Right hindlimb (tissue), 1 donor: ENCODE results near the gene TNFSF13B.
"Not testable (repeated sequence)": the region's sequence is repeated elsewhere in the genome, so short reads cannot be mapped to it uniquely, and the experiment has no call there.

Source experiments
- DNase-seq: peaks from one replicate; pipeline ENCODE4 v3.0.0-alpha.2; 2018

Gene TNFSF13B

DNA sequence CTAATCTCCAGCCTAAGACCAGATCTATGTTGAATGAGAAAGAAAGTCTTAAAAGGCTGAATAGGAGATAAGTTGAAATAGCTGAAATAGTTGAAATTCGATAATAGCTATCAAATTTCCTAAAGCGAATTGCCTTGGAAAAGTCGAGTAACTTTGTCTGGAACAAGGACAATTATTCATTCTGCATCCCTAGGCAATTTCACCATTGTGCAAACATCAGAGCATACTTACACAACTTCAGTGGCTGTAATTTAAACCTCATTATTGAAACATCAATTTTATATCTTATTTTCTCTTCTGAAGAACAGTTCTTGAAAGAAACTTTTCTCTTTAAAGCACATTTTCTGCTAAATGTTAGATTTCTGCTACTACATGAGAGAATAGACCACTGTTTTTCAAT lies 13.6 kb downstream of the TNFSF13B start:
- DNase-seq: no peak

DNA sequence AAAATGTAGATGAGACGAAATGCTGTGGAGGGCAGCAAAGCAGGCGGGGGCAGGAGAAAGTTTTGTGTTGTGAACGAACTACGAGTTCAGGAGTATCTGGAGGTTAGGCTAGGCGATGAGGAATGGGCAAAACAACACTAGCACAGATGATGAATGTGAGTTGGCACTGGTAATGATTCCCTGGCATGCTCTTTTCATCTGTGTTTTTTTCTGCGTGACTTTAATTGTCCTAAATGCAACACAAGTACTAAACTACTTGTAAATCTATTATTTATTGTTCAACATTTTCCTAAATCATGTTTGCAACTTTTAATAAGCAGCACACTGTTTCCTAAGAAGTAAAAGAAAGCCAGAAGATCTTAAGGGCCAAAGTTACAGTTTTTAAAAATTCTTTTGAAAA lies 19.2 kb downstream of the TNFSF13B start:
- DNase-seq: no peak

DNA sequence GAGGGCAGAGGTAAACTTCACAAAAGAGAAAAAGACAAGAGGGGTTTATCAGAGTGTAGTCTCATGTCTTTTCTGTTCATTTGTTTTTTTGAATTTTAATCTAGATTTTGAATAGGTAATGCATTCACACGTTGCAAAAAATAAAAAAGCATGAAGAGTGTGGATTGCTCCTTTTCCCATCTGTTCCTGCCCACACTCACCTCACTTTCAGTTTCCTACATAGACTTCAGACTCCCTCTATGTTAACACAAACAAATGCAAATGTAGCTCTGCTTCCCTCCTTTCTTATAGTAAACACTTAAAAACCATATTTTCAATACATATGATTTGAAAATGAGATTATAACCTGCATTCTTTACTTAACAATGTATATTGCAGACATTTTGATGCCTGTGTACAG lies 20.3 kb downstream of the TNFSF13B start:
- DNase-seq: no peak

DNA sequence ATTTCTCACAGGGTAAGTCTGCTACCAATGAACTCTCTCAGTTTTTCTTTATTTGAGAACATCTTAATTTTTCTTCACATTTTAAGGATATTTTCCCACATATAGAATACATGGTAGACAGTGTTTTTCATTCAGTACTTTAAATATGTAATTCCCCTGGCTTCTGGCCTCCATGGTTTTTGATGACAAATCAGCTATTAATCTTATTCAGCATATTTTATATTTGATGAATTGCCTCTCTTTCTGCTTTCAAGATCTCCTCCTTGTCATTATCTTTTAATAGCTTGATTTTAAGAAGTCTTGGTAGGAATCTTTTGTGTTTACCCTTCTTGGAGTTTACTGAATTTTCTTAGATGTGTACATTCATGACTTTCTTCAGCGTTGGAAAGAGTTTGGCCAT lies 27.6 kb downstream of the TNFSF13B start:
- no peak for DNase-seq

- no peak for DNase-seq
Measured at GRCh38 chr13:108302279-108302678, 32.8 kb downstream of the TNFSF13B start.

DNA sequence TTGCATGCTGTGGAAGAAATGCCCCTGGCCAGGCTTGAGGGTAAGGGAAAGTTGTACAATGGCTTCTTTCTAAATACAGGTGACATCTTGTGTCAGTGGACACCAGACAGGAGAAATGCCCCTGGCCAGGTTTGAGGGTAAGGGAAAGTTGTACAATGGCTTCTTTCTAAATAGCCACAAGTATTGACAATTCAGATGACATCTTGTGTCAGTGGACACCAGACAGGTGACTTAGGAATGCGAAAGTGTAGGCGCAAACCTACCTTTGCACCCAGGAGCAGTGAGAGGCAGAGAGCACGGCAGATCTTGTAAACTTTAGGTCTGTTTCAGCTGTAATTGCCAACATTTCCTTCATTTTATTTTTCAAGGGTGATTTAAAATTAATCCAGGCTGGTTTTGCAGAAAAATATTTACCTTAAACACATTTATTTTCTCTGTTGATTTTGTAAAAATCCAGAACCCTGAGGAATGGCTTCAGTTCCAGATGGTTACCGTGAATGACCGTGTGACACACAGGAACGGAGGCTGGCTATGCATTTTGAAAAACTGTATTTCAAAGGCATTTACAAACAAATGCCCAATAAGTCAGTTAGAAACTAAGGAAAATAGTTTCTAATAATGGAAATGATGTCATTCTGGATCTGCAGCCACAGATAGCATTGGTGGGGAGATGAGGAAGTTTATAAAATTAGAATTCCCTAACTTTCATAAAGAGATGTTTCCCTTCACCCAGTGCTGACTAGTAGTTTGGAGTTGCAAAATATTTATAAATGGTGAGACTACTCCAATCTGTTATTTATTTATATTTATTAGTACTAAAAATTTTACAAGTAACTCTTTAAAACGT lies 34.9 kb downstream of the TNFSF13B start:
- DNase-seq: no peak

DNA sequence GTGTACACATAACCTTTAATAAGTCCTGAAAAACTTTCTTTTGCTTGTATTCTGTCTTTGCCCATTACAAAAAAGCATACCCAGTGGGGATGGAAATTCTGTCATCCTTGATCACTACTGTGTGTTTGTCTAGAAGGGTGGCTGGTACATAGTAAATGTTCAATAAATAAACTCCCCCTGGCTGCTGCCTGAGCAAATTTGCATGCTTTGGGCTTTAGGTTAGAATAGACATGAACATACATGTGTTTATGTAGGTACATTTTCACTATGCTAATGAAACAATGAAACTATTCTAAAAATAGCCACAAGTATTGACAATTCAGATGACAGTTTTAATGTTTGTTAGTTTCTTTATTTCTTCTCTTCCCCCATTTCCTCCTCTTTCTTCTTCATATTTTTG lies 36.1 kb downstream of the TNFSF13B start:
- DNase-seq: no peak

GRCh38 chr13:108306860-108307259 lies 37.3 kb downstream of the TNFSF13B start:
- no peak for DNase-seq

DNA sequence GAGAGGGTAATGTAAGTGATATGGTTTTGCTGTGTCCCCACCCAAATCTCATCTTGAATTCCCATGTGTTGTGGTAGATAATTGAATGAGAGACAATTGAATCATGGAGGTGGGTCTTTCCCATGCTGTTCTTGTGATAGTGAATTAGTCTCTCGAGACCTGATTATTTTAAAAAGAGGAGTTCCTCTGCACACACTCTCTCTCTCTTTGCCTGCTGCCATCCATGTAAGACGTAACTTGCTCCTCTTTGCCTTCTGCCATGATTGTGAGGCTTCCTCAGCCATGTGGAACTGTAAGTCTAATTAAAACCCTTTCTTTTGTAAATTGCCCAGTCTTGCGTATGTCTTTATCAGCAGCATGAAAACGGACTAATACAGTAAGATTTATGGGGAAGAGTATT lies 42.1 kb downstream of the TNFSF13B start:
- not testable (repeated sequence) for DNase-seq

- no peak for DNase-seq
Measured at GRCh38 chr13:108313382-108313781, 43.9 kb downstream of the TNFSF13B start.

DNA sequence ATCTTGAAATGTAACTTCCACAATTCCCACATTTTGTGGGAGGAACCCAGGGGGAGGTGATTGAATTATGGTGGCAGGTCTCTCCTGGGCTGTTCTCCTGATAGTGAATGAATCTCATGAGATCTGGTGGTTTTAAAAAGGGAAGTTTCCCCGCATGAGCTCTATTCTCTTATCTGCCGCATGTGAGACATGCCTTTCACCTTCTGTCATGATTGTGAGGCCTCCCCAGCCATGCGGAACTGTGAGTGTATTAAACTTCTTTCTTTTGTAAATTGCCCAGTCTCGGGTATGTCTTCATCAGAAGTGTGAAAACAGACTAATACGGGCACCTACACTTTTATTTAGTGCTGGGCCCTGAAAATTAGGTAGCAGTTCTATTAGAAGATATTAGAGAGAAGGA lies 45.8 kb downstream of the TNFSF13B start:
- no peak for DNase-seq

- no peak for DNase-seq
Measured at GRCh38 chr13:108315991-108316390, 46.5 kb downstream of the TNFSF13B start.

DNA sequence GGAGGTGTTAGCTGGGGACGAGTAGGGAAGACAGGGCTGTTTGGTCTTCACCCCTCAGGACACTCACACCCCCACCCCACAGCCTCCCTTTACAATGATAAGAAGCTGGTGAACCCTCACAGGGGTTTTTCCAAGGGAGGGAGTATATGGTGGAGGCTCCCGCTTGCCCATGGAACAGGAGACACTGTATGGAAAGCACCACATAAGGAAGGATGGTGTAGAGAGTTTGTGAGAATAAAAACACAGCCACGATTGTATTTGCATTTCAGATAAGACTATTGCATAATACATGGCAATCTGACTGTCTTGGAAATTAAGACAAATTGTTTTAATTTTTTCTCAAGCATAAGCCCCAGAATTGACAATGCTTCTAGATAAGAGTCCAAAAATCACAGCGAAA lies 46.9 kb downstream of the TNFSF13B start:
- DNase-seq: no peak

- DNase-seq: no peak
Measured at GRCh38 chr13:108322206-108322824, 52.8 kb downstream of the TNFSF13B start.

DNA sequence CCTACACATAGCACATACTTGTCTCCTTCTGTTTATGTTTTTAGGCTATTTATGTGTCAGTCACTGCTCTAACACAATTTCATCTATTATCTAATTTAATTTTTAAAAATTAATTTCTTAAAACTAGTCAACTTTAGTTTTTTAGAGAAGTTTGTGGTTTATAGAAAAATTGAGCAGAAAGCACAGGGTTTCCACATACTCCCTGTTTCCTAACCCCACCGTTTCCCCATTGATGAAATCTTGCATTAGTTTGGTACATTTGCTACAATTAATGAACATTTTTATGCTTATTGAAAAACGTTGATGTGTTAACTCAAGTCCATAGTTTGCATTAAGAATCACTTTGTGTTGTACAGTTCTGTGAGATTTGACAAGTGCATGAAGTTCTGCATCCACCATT lies 53.5 kb downstream of the TNFSF13B start:
- no peak for DNase-seq

- DNase-seq: no peak
Measured at GRCh38 chr13:108325863-108326262, 56.3 kb downstream of the TNFSF13B start.

GRCh38 chr13:108326309-108326708 lies 56.8 kb downstream of the TNFSF13B start:
- no peak for DNase-seq

DNA sequence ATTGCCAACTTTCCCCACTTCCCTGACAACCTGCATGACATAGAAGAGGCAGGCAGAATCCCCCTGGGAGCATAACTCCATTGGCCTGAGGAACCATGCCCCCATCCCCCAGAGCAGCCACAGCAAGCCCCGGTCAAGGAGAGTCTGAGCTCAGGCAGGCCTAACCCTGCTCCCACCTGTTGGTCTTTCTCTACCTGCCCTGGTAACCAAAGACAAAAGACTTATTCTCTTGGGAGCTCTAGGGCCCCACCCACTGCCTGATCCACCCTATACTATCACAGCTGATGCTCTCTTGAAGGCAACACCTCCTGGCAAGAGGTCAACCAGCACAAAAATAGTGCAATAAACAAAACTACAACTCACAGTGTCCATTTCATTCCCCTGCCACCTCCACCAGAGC lies 59.3 kb downstream of the TNFSF13B start:
- no peak for DNase-seq

GRCh38 chr13:108332791-108333190 lies 63.3 kb downstream of the TNFSF13B start:
- DNase-seq: no peak

- DNase-seq: no peak
Measured at GRCh38 chr13:108342369-108343289, 73.1 kb downstream of the TNFSF13B start.

GRCh38 chr13:108345016-108345415 lies 75.5 kb downstream of the TNFSF13B start:
- DNase-seq: no peak

DNA sequence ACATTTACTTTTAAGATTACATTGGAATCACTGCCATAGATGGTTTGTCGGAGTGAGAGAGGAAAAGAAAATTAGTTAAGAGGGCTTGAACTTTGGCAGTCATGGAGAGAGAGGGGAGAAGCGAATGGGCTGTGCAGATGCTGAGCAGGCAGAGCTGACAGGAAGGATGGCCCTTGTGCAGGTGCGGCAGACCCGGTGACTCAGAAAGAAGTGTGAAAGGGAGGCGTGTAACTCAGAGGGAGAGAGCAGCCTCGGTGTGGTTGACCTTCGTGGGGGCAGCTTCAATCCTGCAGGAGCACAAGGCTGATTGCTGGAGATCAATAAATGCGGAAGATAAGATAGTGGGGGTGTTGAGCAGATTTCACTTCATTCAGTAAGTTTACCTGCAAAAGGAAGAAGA lies 76.9 kb downstream of the TNFSF13B start:
- no peak for DNase-seq

- DNase-seq: no peak
Measured at GRCh38 chr13:108349269-108349668, 79.8 kb downstream of the TNFSF13B start.

- DNase-seq: no peak
Measured at GRCh38 chr13:108350579-108350978, 81.1 kb downstream of the TNFSF13B start.
